Endothelial cell (in vitro differentiated cells): ENCODE measurements around the gene TJP2. TPM values are rescaled to one million over a fixed set of nuclear protein-coding genes. Genes with fewer than 3 reads are reported as not detected.
A peak's percentile ranks its signal among the peaks of the same experiment; 100 is the strongest.

ENCODE experiments used
- DNase-seq: peaks from one replicate; pipeline ENCODE4 v3.0.0; 2021; ENCODE audit warnings: low spot score
- H3K27ac Mint-ChIP-seq: one replicate; pipeline ENCODE4 v1.8.0; 2021; ENCODE audit warnings: mixed read lengths, inconsistent platforms; ENCODE audit not compliant: unreplicated experiment
- H3K27me3 Mint-ChIP-seq: one replicate; pipeline ENCODE4 v1.8.0; 2021; ENCODE audit warnings: mild to moderate bottlenecking, moderate library complexity, mixed read lengths, inconsistent platforms; ENCODE audit not compliant: unreplicated experiment
- H3K36me3 Mint-ChIP-seq: one replicate; pipeline ENCODE4 v1.8.0; 2021; ENCODE audit warnings: mild to moderate bottlenecking, low read depth, mixed read lengths, inconsistent platforms; ENCODE audit not compliant: unreplicated experiment
- H3K4me1 Mint-ChIP-seq: one replicate; pipeline ENCODE4 v1.8.0; 2021; ENCODE audit warnings: mild to moderate bottlenecking, mixed read lengths, inconsistent platforms; ENCODE audit not compliant: unreplicated experiment
- H3K4me3 Mint-ChIP-seq: one replicate; pipeline ENCODE4 v1.8.0; 2021; ENCODE audit warnings: mild to moderate bottlenecking, mixed read lengths, inconsistent platforms; ENCODE audit not compliant: unreplicated experiment
- H3K9me3 Mint-ChIP-seq: one replicate; pipeline ENCODE4 v1.8.0; 2021; ENCODE audit warnings: mixed read lengths, inconsistent platforms; ENCODE audit not compliant: unreplicated experiment
- CTCF ChIP-seq: fragments of 200-600 bp; sonication (generic); IDR thresholded peaks from one replicate; pipeline ENCODE4 v1.5.0; 2021; ENCODE audit warnings: antibody characterized with exemption; ENCODE audit not compliant: unreplicated experiment
- total RNA-seq: library from RNA; stranded (reverse); fragmentation: NEBNext Ultra II Directional; extraction: Animal tissue kit (Norgen Biotek cat#: 25700); gene quantifications from one replicate; pipeline ENCODE4 v1.2.1, GENCODE V29; 2021; ENCODE audit not compliant: unreplicated experiment

TJP2 gene
- total RNA-seq, 1 donor from 2014 or later: 198 TPM

GRCh38 chr9:69323861-69324260 is 149.8 kb downstream of the TJP2 start:
- no peaks in the 10 kb centered on the region for H3K36me3 Mint-ChIP-seq

More at GRCh38 chr9:69323861-69324260, 149.8 kb downstream of the TJP2 start:
- peaks cover 11% of the 10 kb centered on the region for H3K4me1 Mint-ChIP-seq
- H3K4me3 Mint-ChIP-seq: peak overlapping the region; percentile 87
- H3K27ac Mint-ChIP-seq: no peak overlapping the region
- H3K9me3 Mint-ChIP-seq: no peaks in the 10 kb centered on the region
- TF ChIP-seq CTCF: no peak
- no peak for DNase-seq
- peaks cover 15% of the 10 kb centered on the region for H3K27me3 Mint-ChIP-seq

Other genes with a start within 250 kb of the TJP2 start
- gene PRKACG, start 160.2 kb upstream of the TJP2 start, total RNA-seq: not detected
- gene FXN, start 138.5 kb upstream of the TJP2 start, total RNA-seq: 14.4 TPM
- gene ENTREP1, start 150.9 kb downstream of the TJP2 start, total RNA-seq: 11.8 TPM